Endodermal cell (in vitro differentiated cells): ENCODE measurements around the gene SCARF2. TPM values are rescaled to one million over a fixed set of nuclear protein-coding genes. Genes with fewer than 3 reads are reported as not detected.

ENCODE experiments used
- DNase-seq: peaks from one replicate; pipeline ENCODE4 v3.0.0-alpha.2; 2017
- H3K27ac ChIP-seq: 2 replicates; pipeline ENCODE4 v1.5.1; 2013; ENCODE audit warnings: mild to moderate bottlenecking, low read depth, low read length, moderate library complexity
- H3K27me3 ChIP-seq: 2 replicates; pipeline ENCODE4 v1.6.1; 2013; ENCODE audit warnings: mild to moderate bottlenecking, low read length, moderate library complexity; ENCODE audit not compliant: insufficient read depth, control insufficient read depth, poor library complexity, severe bottlenecking
- H3K36me3 ChIP-seq: 2 replicates; pipeline ENCODE4 v1.7.0; 2013; ENCODE audit warnings: mild to moderate bottlenecking, low read length, moderate library complexity; ENCODE audit not compliant: control insufficient read depth, insufficient read depth
- H3K4me1 ChIP-seq: one replicate; pipeline ENCODE4 v1.7.0; 2013; ENCODE audit warnings: low read length; ENCODE audit not compliant: control insufficient read depth, insufficient read depth
- H3K4me3 ChIP-seq: 2 replicates; pipeline ENCODE4 v1.5.1; 2013; ENCODE audit warnings: mild to moderate bottlenecking, low read length, moderate library complexity
- H3K9ac ChIP-seq: 2 replicates; pipeline ENCODE4 v1.6.1; 2013; ENCODE audit warnings: mild to moderate bottlenecking, low read length, moderate library complexity; ENCODE audit not compliant: poor library complexity, severe bottlenecking; ENCODE audit errors: extremely low read depth
- H3K9me3 ChIP-seq: 2 replicates; pipeline ENCODE4 v1.6.1; 2013; ENCODE audit warnings: mild to moderate bottlenecking, low read length, moderate library complexity; ENCODE audit not compliant: control insufficient read depth
- H3K27ac Mint-ChIP-seq: 2 replicates; pipeline ENCODE4 v1.8.0; 2020; ENCODE audit warnings: mixed read lengths
- H3K27me3 Mint-ChIP-seq: 2 replicates; pipeline ENCODE4 v1.8.0; 2021; ENCODE audit warnings: mild to moderate bottlenecking, mixed read lengths; ENCODE audit not compliant: insufficient read depth
- H3K36me3 Mint-ChIP-seq: 2 replicates; pipeline ENCODE4 v1.8.0; 2020; ENCODE audit warnings: low read depth, mixed read lengths
- H3K4me1 Mint-ChIP-seq: 2 replicates; pipeline ENCODE4 v1.8.0; 2020; ENCODE audit warnings: mixed read lengths
- H3K4me3 Mint-ChIP-seq: 2 replicates; pipeline ENCODE4 v1.8.0; 2020; ENCODE audit warnings: mild to moderate bottlenecking, moderate library complexity, mixed read lengths
- H3K9me3 Mint-ChIP-seq: 2 replicates; pipeline ENCODE4 v1.8.0; 2020; ENCODE audit warnings: mild to moderate bottlenecking, mixed read lengths
- WGBS, 2 experiments: methylation state at CpG; one replicate each; pipeline versions ENCODE4 v1.1.5 to v1.1.7; 2013; ENCODE audit warnings: missing lambda C conversion rate in 2 of 2, mixed read lengths in 1 of 2; ENCODE audit not compliant: insufficient coverage in 1 of 2, insufficient read length in 1 of 2; 5-methylcytosine and 5-hydroxymethylcytosine counted together
- total RNA-seq, 2 donors: library from RNA; stranded (reverse); fragmentation: NEBNext Ultra II Directional in 1 of 2; extraction: Animal tissue kit (Norgen Biotek cat#: 25700) in 1 of 2; gene quantifications; 2 replicates in 1 of 2; 3 replicates in 1 of 2; pipeline ENCODE4 v1.2.1, GENCODE V29; 2021
- TF ChIP-seq, protein P1 (sequence below): fragments of 200-600 bp; sonication (generic); conservative IDR thresholded peaks from 2 replicates; pipeline ENCODE4 v1.5.0; 2021; ENCODE audit warnings: antibody characterized with exemption, mild to moderate bottlenecking

Gene SCARF2
- total RNA-seq, 2 donors from 2014 or later, result 19.8 to 20.3 TPM

DNA sequence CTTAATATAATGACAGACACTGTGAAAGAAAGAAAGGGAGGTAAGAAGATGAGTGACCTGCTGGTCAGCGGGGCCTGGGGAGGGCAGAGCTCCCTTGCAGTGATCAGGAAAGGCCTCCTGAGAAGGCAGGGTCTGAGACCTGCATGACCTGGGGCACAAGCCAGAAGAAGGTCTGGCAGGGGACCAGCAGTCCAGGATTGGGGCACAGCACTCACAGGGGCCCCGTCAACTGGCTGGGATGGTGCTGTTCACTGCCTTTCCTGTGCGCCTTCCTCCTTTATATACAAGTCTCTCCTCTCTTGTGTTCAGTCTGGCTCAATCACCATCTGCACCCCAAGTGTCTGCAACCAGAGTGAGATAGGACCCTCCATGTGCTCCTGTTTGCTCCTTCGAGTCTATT lies 22.2 kb upstream of the SCARF2 start:
- H3K9me3 ChIP-seq, result no peaks in the 10 kb centered on the region
- Mint-ChIP-seq H3K36me3 (peaks cover 17% of the 10 kb centered on the region), H3K27ac (no peak overlapping the region), H3K9me3 (no peaks in the 10 kb centered on the region), H3K27me3 (peaks cover 2% of the 10 kb centered on the region), H3K4me1 (peaks cover 8% of the 10 kb centered on the region), H3K4me3 (no peak overlapping the region)
- WGBS, 2 experiments, result 77 to 92% methylated on average over 3 to 4 of the region's 4 CpGs
- no peaks in the 10 kb centered on the region for H3K4me1 ChIP-seq
- no peak overlapping the region for H3K4me3 ChIP-seq
- no peak for DNase-seq
- H3K27ac ChIP-seq, result peak overlapping the region; percentile 41
- peaks cover 18% of the 10 kb centered on the region for H3K36me3 ChIP-seq
- no peak overlapping the region for H3K9ac ChIP-seq
- TF ChIP-seq, protein P1, sequence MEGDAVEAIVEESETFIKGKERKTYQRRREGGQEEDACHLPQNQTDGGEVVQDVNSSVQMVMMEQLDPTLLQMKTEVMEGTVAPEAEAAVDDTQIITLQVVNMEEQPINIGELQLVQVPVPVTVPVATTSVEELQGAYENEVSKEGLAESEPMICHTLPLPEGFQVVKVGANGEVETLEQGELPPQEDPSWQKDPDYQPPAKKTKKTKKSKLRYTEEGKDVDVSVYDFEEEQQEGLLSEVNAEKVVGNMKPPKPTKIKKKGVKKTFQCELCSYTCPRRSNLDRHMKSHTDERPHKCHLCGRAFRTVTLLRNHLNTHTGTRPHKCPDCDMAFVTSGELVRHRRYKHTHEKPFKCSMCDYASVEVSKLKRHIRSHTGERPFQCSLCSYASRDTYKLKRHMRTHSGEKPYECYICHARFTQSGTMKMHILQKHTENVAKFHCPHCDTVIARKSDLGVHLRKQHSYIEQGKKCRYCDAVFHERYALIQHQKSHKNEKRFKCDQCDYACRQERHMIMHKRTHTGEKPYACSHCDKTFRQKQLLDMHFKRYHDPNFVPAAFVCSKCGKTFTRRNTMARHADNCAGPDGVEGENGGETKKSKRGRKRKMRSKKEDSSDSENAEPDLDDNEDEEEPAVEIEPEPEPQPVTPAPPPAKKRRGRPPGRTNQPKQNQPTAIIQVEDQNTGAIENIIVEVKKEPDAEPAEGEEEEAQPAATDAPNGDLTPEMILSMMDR, result no peak
- H3K27me3 ChIP-seq, result no peaks in the 10 kb centered on the region

DNA sequence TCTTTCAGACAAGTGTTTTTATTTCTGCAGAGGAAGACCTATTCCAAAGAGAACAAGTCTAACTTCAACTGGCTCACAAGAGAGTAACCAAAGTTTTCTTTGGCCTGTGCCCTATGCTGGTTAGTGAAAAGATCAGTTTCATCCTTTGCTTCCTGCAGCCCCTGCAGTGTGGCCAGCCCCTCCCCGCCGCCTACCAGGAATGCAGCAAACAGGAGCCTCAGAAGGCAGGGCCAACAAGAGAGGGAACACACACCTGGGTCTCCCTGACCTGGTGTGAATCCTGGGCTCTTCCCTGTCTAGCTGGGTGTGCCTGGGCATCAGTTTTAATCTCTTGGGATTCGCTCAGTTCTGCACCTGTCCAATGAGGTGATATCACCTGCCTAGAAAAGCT lies 21.5 kb upstream of the SCARF2 start:
- Histone ChIP-seq H3K27ac (no peak overlapping the region), H3K9ac (no peak overlapping the region), H3K4me3 (no peak overlapping the region), H3K36me3 (peaks cover 18% of the 10 kb centered on the region), H3K9me3 (no peaks in the 10 kb centered on the region), H3K4me1 (no peaks in the 10 kb centered on the region), H3K27me3 (no peaks in the 10 kb centered on the region)
- H3K4me3 Mint-ChIP-seq, result no peak overlapping the region
- TF ChIP-seq, protein P1, result no peak
- no peaks in the 10 kb centered on the region for H3K9me3 Mint-ChIP-seq
- peaks cover 2% of the 10 kb centered on the region for H3K27me3 Mint-ChIP-seq
- WGBS, 2 experiments, result 86 to 100% methylated on average over 3 of the region's 3 CpGs
- peaks cover 19% of the 10 kb centered on the region for H3K36me3 Mint-ChIP-seq
- H3K27ac Mint-ChIP-seq, result no peak overlapping the region
- peaks cover 8% of the 10 kb centered on the region for H3K4me1 Mint-ChIP-seq
- peak; percentile 75 for DNase-seq

DNA sequence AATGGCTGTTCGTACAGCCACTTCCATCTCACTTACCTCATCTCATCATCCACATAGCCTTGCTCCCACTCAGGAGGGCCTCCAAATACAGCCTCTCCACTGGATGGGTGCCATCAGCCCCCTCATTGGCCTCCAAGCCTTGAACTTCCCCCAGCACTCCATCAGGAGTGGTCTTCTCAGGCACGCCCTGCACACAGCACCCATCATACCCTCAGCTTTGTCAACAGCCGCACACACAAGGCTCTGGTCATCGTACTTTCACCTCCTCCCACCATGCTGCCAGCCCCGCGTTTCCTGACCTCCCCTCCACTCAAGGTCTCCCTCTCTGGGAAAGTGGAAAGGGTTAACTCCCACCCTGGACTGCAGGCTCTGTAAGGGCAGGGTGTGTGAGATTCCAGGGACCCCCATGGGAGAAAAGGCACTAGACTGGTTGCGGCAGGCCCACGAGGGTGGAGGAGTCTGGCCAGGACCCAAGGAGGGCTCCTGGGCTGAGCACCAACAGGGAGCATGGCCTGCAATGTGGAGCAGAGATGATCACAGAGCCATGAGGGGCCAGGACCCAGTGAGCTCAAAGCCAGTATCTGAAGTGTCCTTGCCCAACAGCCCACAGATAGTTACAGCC lies 21.0 kb upstream of the SCARF2 start:
- Mint-ChIP-seq H3K4me1 (peaks cover 8% of the 10 kb centered on the region), H3K27me3 (peaks cover 2% of the 10 kb centered on the region), H3K9me3 (no peaks in the 10 kb centered on the region), H3K27ac (no peak overlapping the region), H3K36me3 (peaks cover 15% of the 10 kb centered on the region), H3K4me3 (no peak overlapping the region)
- DNase-seq, result no peak
- Histone ChIP-seq H3K27ac (no peak overlapping the region), H3K4me1 (no peaks in the 10 kb centered on the region), H3K9ac (no peak overlapping the region), H3K27me3 (no peaks in the 10 kb centered on the region), H3K4me3 (no peak overlapping the region), H3K36me3 (peaks cover 18% of the 10 kb centered on the region), H3K9me3 (no peaks in the 10 kb centered on the region)
- WGBS, 2 experiments, result 94 to 100% methylated on average over 4 to 8 of the region's 8 CpGs
- TF ChIP-seq, protein P1, result no peak
